GM12878 (cell line): ENCODE data around the gene GPR68. TPM values are rescaled to one million over a fixed set of nuclear protein-coding genes. Genes with fewer than 3 reads are reported as not detected.

Experiments used
- ATAC-seq: fragments of 200-7000 bp; cut with Tn5 transposase; 3 replicates; pipeline ENCODE4 v1.9.1; 2020; ENCODE audit warnings: mild to moderate bottlenecking, moderate library complexity
- BruUV-seq: library from RNA; stranded (reverse); fragments of 400-500 nt; replicated peaks from 2 replicates; lab custom pipeline; 2021; lab: Mats Ljungman, UMichigan
- CTCF ChIA-PET: fragments of 300-600 bp; sonication (Branson Sonifier 250); formaldehyde crosslinking; extraction: SDS; loops from one replicate; lab custom pipeline; 2021; ENCODE audit warnings: inconsistent platforms; lab: Yijun Ruan, JAX
- POLR2A ChIA-PET: fragments of 350-600 bp; formaldehyde crosslinking; extraction: SDS; loops from one replicate; lab custom pipeline; 2021; ENCODE audit warnings: inconsistent platforms; lab: Charles Lee
- RAD21 ChIA-PET: fragments of 300-600 bp; sonication (Branson Sonifier 250); formaldehyde crosslinking; loops from one replicate; lab custom pipeline; 2023; ENCODE audit warnings: antibody characterized with exemption; ENCODE audit not compliant: unreplicated experiment; lab: Charles Lee
- SMC1A ChIA-PET: fragments of 300-600 bp; sonication (Branson Sonifier 250); formaldehyde crosslinking; loops from one replicate; lab custom pipeline; 2023; ENCODE audit not compliant: unreplicated experiment, uncharacterized antibody; lab: Charles Lee
- DNase-seq: peaks from one replicate; pipeline ENCODE4 v3.0.0-alpha.2; 2011; ENCODE audit warnings: low read depth, low spot score
- FAIRE-seq: peaks from 3 replicates; lab custom pipeline; 2011; peaks lifted over from hg19 to GRCh38; lab: Jason Lieb, UNC
- H2AFZ ChIP-seq: 2 replicates; pipeline ENCODE4 v1.6.0; 2011; ENCODE audit warnings: low read depth, low read length, control low read depth; ENCODE audit not compliant: control insufficient read depth
- H3K27ac ChIP-seq: 2 replicates; pipeline ENCODE4 v1.5.1; 2011; ENCODE audit warnings: control low read depth; ENCODE audit not compliant: control insufficient read depth, insufficient read depth
- H3K27me3 ChIP-seq, 2 experiments: replicated peaks in 1 of 2; 2 replicates each; pipeline versions ENCODE4 v1.6.0 to v1.6.1; 2011; ENCODE audit warnings: low read length in 1 of 2; ENCODE audit not compliant: control insufficient read depth in 2 of 2, insufficient read depth in 2 of 2
- H3K36me3 ChIP-seq, 2 experiments: 2 replicates each; pipeline ENCODE4 v1.5.1; 2011; ENCODE audit warnings: low read length in 1 of 2; ENCODE audit not compliant: control insufficient read depth in 2 of 2, insufficient read depth in 2 of 2
- H3K4me1 ChIP-seq: 2 replicates; pipeline ENCODE4 v1.6.1; 2011; ENCODE audit warnings: mild to moderate bottlenecking, low read length, moderate library complexity, mixed read lengths; ENCODE audit not compliant: control insufficient read depth, insufficient read depth
- H3K4me2 ChIP-seq: 2 replicates; pipeline ENCODE4 v1.6.0; 2011; ENCODE audit warnings: control low read depth; ENCODE audit not compliant: control insufficient read depth, insufficient read depth
- H3K4me3 ChIP-seq: fragments of 200-600 bp; sonication (generic); 2 replicates; pipeline ENCODE4 v1.5.1; 2016
- H3K79me2 ChIP-seq: 2 replicates; pipeline ENCODE4 v1.6.0; 2011; ENCODE audit warnings: low read length; ENCODE audit not compliant: control insufficient read depth, insufficient read depth
- H3K9ac ChIP-seq: 2 replicates; pipeline ENCODE4 v1.8.0; 2011; ENCODE audit warnings: low read length, control low read depth, mixed read lengths; ENCODE audit not compliant: control insufficient read depth, insufficient read depth
- H3K9me3 ChIP-seq: replicated peaks from 3 replicates; pipeline ENCODE4 v1.5.1; 2011; ENCODE audit warnings: mild to moderate bottlenecking, low read length; ENCODE audit not compliant: control insufficient read depth, insufficient read depth
- H4K20me1 ChIP-seq: 2 replicates; pipeline ENCODE4 v1.6.0; 2011; ENCODE audit not compliant: control insufficient read depth, insufficient read depth
- BMI1 ChIP-seq: fragments of 450-650 bp; IDR thresholded peaks from 2 replicates; pipeline ENCODE4 v1.6.1; 2016; ENCODE audit warnings: mild to moderate bottlenecking, moderate library complexity, borderline replicate concordance
- CBFB ChIP-seq: IDR thresholded peaks from 2 replicates; pipeline ENCODE4 v1.6.1; 2016; ENCODE audit warnings: antibody characterized with exemption, low read depth
- CBX5 ChIP-seq: sonication (generic); IDR thresholded peaks from 2 replicates; pipeline ENCODE4 v1.6.1; 2016; ENCODE audit warnings: low read depth, moderate library complexity, mild to moderate bottlenecking, inconsistent platforms
- HCFC1 ChIP-seq: fragments of 150-350 bp; IDR thresholded peaks from 2 replicates; pipeline ENCODE4 v1.6.1; 2014; ENCODE audit warnings: low read length
- MEF2A ChIP-seq: IDR thresholded peaks from 2 replicates; pipeline ENCODE4 v1.6.1; 2011; ENCODE audit warnings: low read depth, mild to moderate bottlenecking, low read length, moderate library complexity; ENCODE audit not compliant: insufficient read depth
- MXI1 ChIP-seq: fragments of 150-350 bp; IDR thresholded peaks from 2 replicates; pipeline ENCODE4 v1.6.1; 2011; ENCODE audit warnings: low read depth, mild to moderate bottlenecking, inconsistent platforms, low read length, improper control_type of control experiment
- NFIC ChIP-seq: IDR thresholded peaks from 2 replicates; pipeline ENCODE4 v1.6.1; 2012; ENCODE audit warnings: low read depth, mild to moderate bottlenecking, inconsistent platforms, low read length, moderate library complexity
- NR2C1 ChIP-seq: fragments of 450-650 bp; IDR thresholded peaks from 2 replicates; pipeline ENCODE4 v1.6.1; 2017; ENCODE audit warnings: antibody characterized with exemption, mild to moderate bottlenecking, moderate library complexity
- PKNOX1 ChIP-seq: fragments of 450-650 bp; IDR thresholded peaks from 2 replicates; pipeline ENCODE4 v1.6.1; 2016; ENCODE audit warnings: mild to moderate bottlenecking
- SIN3A ChIP-seq: IDR thresholded peaks from 2 replicates; pipeline ENCODE4 v1.6.1; 2012; ENCODE audit warnings: low read depth, low read length, improper control_type of control experiment
- SMC3 ChIP-seq: IDR thresholded peaks from 2 replicates; pipeline ENCODE4 v1.6.1; 2011; ENCODE audit warnings: low read length, improper control_type of control experiment, borderline replicate concordance
- SREBF1 ChIP-seq: IDR thresholded peaks from 2 replicates; pipeline ENCODE4 v1.6.1; 2012; ENCODE audit warnings: mild to moderate bottlenecking, low read length
- SREBF2 ChIP-seq: IDR thresholded peaks from 2 replicates; pipeline ENCODE4 v1.6.1; 2012; ENCODE audit warnings: mild to moderate bottlenecking, low read length
- YBX1 ChIP-seq: fragments of 450-650 bp; IDR thresholded peaks from 2 replicates; pipeline ENCODE4 v1.6.1; 2016; ENCODE audit warnings: antibody characterized with exemption
- ZNF217 ChIP-seq: fragments of 450-650 bp; IDR thresholded peaks from 2 replicates; pipeline ENCODE4 v1.6.1; 2017; ENCODE audit warnings: antibody characterized with exemption, mild to moderate bottlenecking
- ZNF384 ChIP-seq: IDR thresholded peaks from 2 replicates; pipeline ENCODE4 v1.6.1; 2012; ENCODE audit warnings: low read depth, mild to moderate bottlenecking, low read length, improper control_type of control experiment, borderline replicate concordance
- WGBS: methylation state at CpG from one replicate; pipeline ENCODE4 v1.1.6; 2016; ENCODE audit warnings: low lambda C conversion rate; ENCODE audit not compliant: insufficient replicate concordance, insufficient coverage; ENCODE audit errors: missing lambda C conversion rate; 5-methylcytosine and 5-hydroxymethylcytosine counted together
- in situ Hi-C: fragments of 300-500 bp; cut with MboI; formaldehyde crosslinking; loops from 9 replicates; pipeline ENCODE4 v1.14.3; 2018; ENCODE audit warnings: mixed read lengths
- intact Hi-C: fragments of 100-400 bp; cut with micrococcal nuclease; formaldehyde crosslinking; loops from one replicate; pipeline ENCODE4 v1.14.2; 2022; ENCODE audit not compliant: unreplicated experiment
- polyA plus RNA-seq, 11 experiments: library from polyadenylated mRNA; depleted of rRNA in 4 of 11; unstranded in 6 of 11; stranded (reverse) in 5 of 11; fragments of >200 nt; fragmentation: Nextera tagmentation in 4 of 11; fragmentation: Illumina TruSeq in 1 of 11; extraction: Ambion mirVana in 4 of 11; extraction: Trizol in 1 of 11; gene quantifications; 1 replicate in 1 of 11; 2 replicates in 10 of 11; pipeline versions ENCODE4 v1.2.1 to v1.2.3, GENCODE V29; 2011 to 2016; ENCODE audit warnings: inconsistent platforms in 2 of 11, missing spikeins in 2 of 11, low read depth in 1 of 11
- total RNA-seq, 4 experiments: library from RNA; depleted of rRNA in 3 of 4; stranded (reverse); fragments of >200 nt in 3 of 4; fragmentation: Illumina TruSeq in 1 of 4; extraction: Trizol in 1 of 4; gene quantifications; 2 replicates each; pipeline versions ENCODE4 v1.2.1 to v1.2.3, GENCODE V29; 2013 to 2021

Gene GPR68
- total and polyA plus RNA-seq, 10 of the 15 experiments (the other 5 are each of a cell fraction or from before 2014, with no cell fraction given): 0.06 to 3.4 (median 1.8) TPM

GRCh38 chr14:91277546-91278382 is 33.3 kb upstream of the GPR68 start:
- BruUV-seq: no TSS peak
- Histone ChIP-seq H2AFZ (no peak overlapping the region), H3K9ac (no peak overlapping the region), H3K4me2 (no peak overlapping the region), H4K20me1 (no peaks in the 10 kb centered on the region), H3K79me2 (no peaks in the 10 kb centered on the region), H3K4me3 (no peak overlapping the region), H3K4me1 (no peaks in the 10 kb centered on the region)
- over 99% methylated on average over 25 of the region's 30 CpGs for WGBS
- no peak for ATAC-seq
- ChIA-PET CTCF (interaction anchor here (1.4 to 5.2 kb wide), 4 partner anchors 8 to 100 kb away, joined by 4 to 36 read pairs (median 7); no protein-coding TSS in a partner anchor), RAD21 (interaction anchor here (1.2 to 1.8 kb wide), 2 partner anchors 100 to 108 kb away, joined by 3 to 5 read pairs; no protein-coding TSS in a partner anchor)
- FAIRE-seq: no peak
- no peak for TF ChIP-seq CBFB
- TF ChIP-seq ZNF384: no peak
- TF ChIP-seq SMC3: no peak
- TF ChIP-seq SIN3A: no peak
- TF ChIP-seq BMI1: no peak
- no peak for TF ChIP-seq SREBF1
- no peak for TF ChIP-seq HCFC1
- TF ChIP-seq SREBF2: no peak
- TF ChIP-seq CBX5: no peak
- no peak for TF ChIP-seq NR2C1
- no peak for TF ChIP-seq MEF2A
- TF ChIP-seq MXI1: no peak
- no peak for TF ChIP-seq NFIC
- no peak for TF ChIP-seq PKNOX1
- no peak for TF ChIP-seq ZNF217
- TF ChIP-seq YBX1: no peak
- TF ChIP-seq, all 136 proteins: peak for 0
- no peak for DNase-seq
- in situ Hi-C loops: no loop called here
- intact Hi-C loops: no loop called here
- Histone ChIP-seq H3K9me3 (no peaks in the 10 kb centered on the region), H3K27me3 (no peaks in the 10 kb centered on the region), H3K27ac (no peak overlapping the region), H3K36me3 (peaks cover 47 to 53% of the 10 kb centered on the region in 2 experiments)
- ChIA-PET SMC1A (interaction anchor here (0.8 to 3.5 kb wide), 5 partner anchors 8 to 102 kb away, joined by 4 to 13 read pairs (median 6); no protein-coding TSS in a partner anchor), POLR2A (no interaction called here)
